Measurements from ENCODE around the gene MSANTD2. TPM values are rescaled to one million over a fixed set of nuclear protein-coding genes. Genes with fewer than 3 reads are reported as not detected.

Gene MSANTD2
- polyA plus RNA-seq, 2 of the 4 experiments (the other 2 are of a cell fraction) = 5.6 to 6.4 TPM

- TF ChIP-seq ZNF302 (CRISPR knock-in tag; IDR thresholded peaks at IDR 0.05) (no peak), RAD21 (conservative IDR thresholded peaks at IDR 0.05 in 1 of 2, IDR thresholded peaks at IDR 0.05 in 1 of 2) (no peak), ELK1 (IDR thresholded peaks at IDR 0.05; ENCODE audit: low read depth, low read length) (no peak), RARB (CRISPR knock-in tag; IDR thresholded peaks at IDR 0.05) (no peak)
- TF ChIP-seq, protein P1, sequence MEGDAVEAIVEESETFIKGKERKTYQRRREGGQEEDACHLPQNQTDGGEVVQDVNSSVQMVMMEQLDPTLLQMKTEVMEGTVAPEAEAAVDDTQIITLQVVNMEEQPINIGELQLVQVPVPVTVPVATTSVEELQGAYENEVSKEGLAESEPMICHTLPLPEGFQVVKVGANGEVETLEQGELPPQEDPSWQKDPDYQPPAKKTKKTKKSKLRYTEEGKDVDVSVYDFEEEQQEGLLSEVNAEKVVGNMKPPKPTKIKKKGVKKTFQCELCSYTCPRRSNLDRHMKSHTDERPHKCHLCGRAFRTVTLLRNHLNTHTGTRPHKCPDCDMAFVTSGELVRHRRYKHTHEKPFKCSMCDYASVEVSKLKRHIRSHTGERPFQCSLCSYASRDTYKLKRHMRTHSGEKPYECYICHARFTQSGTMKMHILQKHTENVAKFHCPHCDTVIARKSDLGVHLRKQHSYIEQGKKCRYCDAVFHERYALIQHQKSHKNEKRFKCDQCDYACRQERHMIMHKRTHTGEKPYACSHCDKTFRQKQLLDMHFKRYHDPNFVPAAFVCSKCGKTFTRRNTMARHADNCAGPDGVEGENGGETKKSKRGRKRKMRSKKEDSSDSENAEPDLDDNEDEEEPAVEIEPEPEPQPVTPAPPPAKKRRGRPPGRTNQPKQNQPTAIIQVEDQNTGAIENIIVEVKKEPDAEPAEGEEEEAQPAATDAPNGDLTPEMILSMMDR (IDR thresholded peaks at IDR 0.05) = no peak
Observed at GRCh38 chr11:124724979-124725718, 75.1 kb downstream of the MSANTD2 start (continued).

DNA sequence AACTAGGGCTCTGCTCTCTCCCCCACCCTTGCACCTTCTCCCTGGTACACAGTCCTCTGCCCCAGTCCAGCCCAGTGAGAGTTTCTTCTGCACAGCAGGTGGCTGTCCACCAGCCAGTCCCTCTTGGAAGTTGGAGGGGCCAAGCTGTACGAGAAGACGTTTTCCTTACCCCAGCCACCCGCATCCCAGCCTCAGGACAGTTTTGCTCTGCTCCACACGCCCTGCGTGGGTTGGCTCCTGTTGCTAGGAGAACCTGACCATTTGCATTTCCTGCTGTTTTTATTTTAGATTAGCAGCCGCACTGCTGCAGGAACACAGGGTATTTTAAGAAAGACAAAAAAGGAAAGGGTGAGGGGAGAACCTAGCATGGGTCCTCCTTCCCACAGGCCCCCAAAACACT lies 78.0 kb downstream of the MSANTD2 start:
- ChIA-PET CTCF (no interaction called here), POLR2A (no interaction called here)
- no peaks in the 10 kb centered on the region for H3K9me3 ChIP-seq
- no peak for TF ChIP-seq MAZ (IDR thresholded peaks at IDR 0.05; ENCODE audit: borderline replicate concordance, low read depth, low read length)
- TF ChIP-seq MYC (IDR thresholded peaks at IDR 0.05; ENCODE audit: borderline replicate concordance, low read length) = no peak
- TF ChIP-seq EHMT2 (IDR thresholded peaks at IDR 0.05; ENCODE audit: low read depth) = no peak
- TF ChIP-seq RNF2 (IDR thresholded peaks at IDR 0.05; ENCODE audit: borderline replicate concordance, low read depth) = no peak
- TF ChIP-seq HOXB13 (CRISPR knock-in tag; IDR thresholded peaks at IDR 0.05; ENCODE audit: low read depth) = no peak
- TF ChIP-seq KDM5A (IDR thresholded peaks at IDR 0.05) = no peak
- no peak for TF ChIP-seq CHD2 (IDR thresholded peaks at IDR 0.05; ENCODE audit: low read length, partially characterized antibody)
- no peak for TF ChIP-seq RAD21 (conservative IDR thresholded peaks at IDR 0.05 in 1 of 2, IDR thresholded peaks at IDR 0.05 in 1 of 2)
- no peak for TF ChIP-seq HOXB5 (CRISPR knock-in tag; IDR thresholded peaks at IDR 0.05)
- no peak for TF ChIP-seq ZSCAN20 (CRISPR knock-in tag; IDR thresholded peaks at IDR 0.05)
- no peak for TF ChIP-seq JUN (IDR thresholded peaks at IDR 0.05)
- H3K4me2 ChIP-seq = no peak overlapping the region
- WGBS (ENCODE audit: missing lambda C conversion rate) = 64% methylated on average over 6 of the region's 6 CpGs
- no peak overlapping the region for H3K4me3 ChIP-seq
- no peak overlapping the region for H3K27ac ChIP-seq
- DNase-seq (ENCODE audit: low read depth in 1 of 2, low spot score in 1 of 2) (no peak), ATAC-seq (no peak), FAIRE-seq (no peak)
- H3K4me1 ChIP-seq = peaks cover 6% of the 10 kb centered on the region; the same call in 1 of the 3 replicates

- ATAC-seq = no peak
- Histone ChIP-seq H3K27ac (no peak overlapping the region), H3K9me3 (no peaks in the 10 kb centered on the region), H3K4me3 (no peak overlapping the region), H3K4me1 (no peaks in the 10 kb centered on the region), H3K4me2 (no peak overlapping the region)
- DNase-seq (ENCODE audit: low read depth in 1 of 2, low spot score in 1 of 2) = no peak
- WGBS (ENCODE audit: missing lambda C conversion rate) = 0% methylated on average over 1 of the region's 2 CpGs
- POLR2A ChIA-PET = no interaction called here
- CTCF ChIA-PET = interaction anchor here (1.0 kb wide), 1 partner anchor 74 kb away, joined by 3 read pairs; no protein-coding TSS in a partner anchor
- TF ChIP-seq NFE2L2 (conservative IDR thresholded peaks at IDR 0.05; ENCODE audit: low read length) (no peak), HEYL (CRISPR knock-in tag; IDR thresholded peaks at IDR 0.05) (no peak), E2F6 (IDR thresholded peaks at IDR 0.05; ENCODE audit: borderline replicate concordance, low read depth) (no peak), ESRRA (IDR thresholded peaks at IDR 0.05; ENCODE audit: borderline replicate concordance, low read length) (no peak), NPAS2 (CRISPR knock-in tag; IDR thresholded peaks at IDR 0.05; ENCODE audit: borderline replicate concordance) (no peak), KDM5A (IDR thresholded peaks at IDR 0.05) (no peak), TP53 (CRISPR knock-in tag; IDR thresholded peaks at IDR 0.05) (no peak), CHD2 (IDR thresholded peaks at IDR 0.05; ENCODE audit: low read length, partially characterized antibody) (no peak)
- no peak for FAIRE-seq
Observed at GRCh38 chr11:124719534-124719933, 80.7 kb downstream of the MSANTD2 start.
